MM.1S (cell line): Measurements from ENCODE around the gene DISP2.

ENCODE experiments used
- DNase-seq: peaks from one replicate; pipeline ENCODE4 v3.0.0-alpha.2; 2015
- H2AFZ ChIP-seq: fragments of 300-600 bp; sonication (generic); 2 replicates; pipeline ENCODE4 v1.6.0; 2016; ENCODE audit warnings: antibody characterized with exemption, low read length
- H3F3A ChIP-seq: fragments of 300-600 bp; sonication (generic); 2 replicates; pipeline ENCODE4 v1.6.1; 2016; ENCODE audit warnings: mild to moderate bottlenecking, antibody characterized with exemption, low read length, moderate library complexity, mixed read lengths; ENCODE audit not compliant: insufficient read depth
- H3K27ac ChIP-seq: fragments of 300-600 bp; sonication (generic); 2 replicates; pipeline ENCODE4 v1.5.1; 2016; ENCODE audit warnings: mild to moderate bottlenecking, low read length
- H3K27me3 ChIP-seq: fragments of 300-600 bp; sonication (generic); replicated peaks from 2 replicates; pipeline ENCODE4 v1.6.0; 2016; ENCODE audit warnings: low read length; ENCODE audit not compliant: insufficient read depth
- H3K36me3 ChIP-seq: fragments of 300-600 bp; sonication (generic); replicated peaks from 2 replicates; pipeline ENCODE4 v1.6.1; 2016; ENCODE audit warnings: mild to moderate bottlenecking, low read length, mixed read lengths; ENCODE audit not compliant: insufficient read depth
- H3K4me1 ChIP-seq: fragments of 300-600 bp; sonication (generic); 2 replicates; pipeline ENCODE4 v1.6.1; 2016; ENCODE audit warnings: low read length, mixed read lengths
- H3K4me2 ChIP-seq: fragments of 300-600 bp; sonication (generic); 2 replicates; pipeline ENCODE4 v1.6.0; 2016; ENCODE audit warnings: low read depth, low read length
- H3K4me3 ChIP-seq: fragments of 300-600 bp; sonication (generic); 2 replicates; pipeline ENCODE4 v1.5.1; 2016; ENCODE audit warnings: low read length, mixed read lengths
- H3K79me2 ChIP-seq: fragments of 300-600 bp; sonication (generic); 2 replicates; pipeline ENCODE4 v1.6.1; 2016; ENCODE audit warnings: mixed run types, low read length, mixed read lengths
- H3K9ac ChIP-seq: fragments of 300-600 bp; sonication (generic); 2 replicates; pipeline ENCODE4 v1.6.1; 2016; ENCODE audit warnings: low read length, mixed read lengths
- H3K9me2 ChIP-seq: fragments of 300-600 bp; sonication (generic); replicated peaks from 2 replicates; pipeline ENCODE4 v1.6.1; 2016; ENCODE audit warnings: mild to moderate bottlenecking, low read length, mixed read lengths; ENCODE audit not compliant: insufficient read depth
- H3K9me3 ChIP-seq: fragments of 300-600 bp; sonication (generic); replicated peaks from 2 replicates; pipeline ENCODE4 v1.6.1; 2016; ENCODE audit warnings: mild to moderate bottlenecking, low read length, mixed read lengths; ENCODE audit not compliant: insufficient read depth
- H4K20me1 ChIP-seq: fragments of 300-600 bp; sonication (generic); 2 replicates; pipeline ENCODE4 v1.6.1; 2016; ENCODE audit warnings: mild to moderate bottlenecking, low read length, moderate library complexity, mixed read lengths; ENCODE audit not compliant: insufficient read depth
- CTCF ChIP-seq: fragments of 300-600 bp; sonication (generic); IDR thresholded peaks from 2 replicates; pipeline ENCODE4 v1.5.1; 2016; ENCODE audit warnings: antibody characterized with exemption, low read length, mixed read lengths
- EZH2 ChIP-seq: fragments of 300-600 bp; sonication (generic); optimal IDR thresholded peaks from 2 replicates; pipeline ENCODE3; 2017; ENCODE audit warnings: low read depth, mild to moderate bottlenecking, antibody characterized with exemption, low read length, mixed read lengths
- EZH2phosphoT487 ChIP-seq: fragments of 300-600 bp; sonication (generic); IDR thresholded peaks from 2 replicates; pipeline ENCODE4 v1.6.1; 2018; ENCODE audit warnings: antibody characterized with exemption, low read length

DISP2 gene

GRCh38 chr15:40331026-40331425 lies 27.0 kb upstream of the DISP2 start:
- Histone ChIP-seq H3K9ac (no peak overlapping the region), H3K27me3 (no peaks in the 10 kb centered on the region), H3K4me3 (no peak overlapping the region), H3K4me2 (no peak overlapping the region), H4K20me1 (no peaks in the 10 kb centered on the region), H2AFZ (no peak overlapping the region), H3K36me3 (no peaks in the 10 kb centered on the region), H3K9me2 (no peaks in the 10 kb centered on the region), H3K4me1 (peaks cover 49% of the 10 kb centered on the region), H3F3A (peaks cover 34% of the 10 kb centered on the region), H3K9me3 (no peaks in the 10 kb centered on the region), H3K79me2 (peaks cover 20% of the 10 kb centered on the region), H3K27ac (no peak overlapping the region)
- DNase-seq, result no peak
- TF ChIP-seq EZH2 (no peak), EZH2phosphoT487 (no peak), CTCF (no peak)

- Histone ChIP-seq H3K36me3 (no peaks in the 10 kb centered on the region), H3K27ac (no peak overlapping the region)
- TF ChIP-seq EZH2, result no peak
- no peak for TF ChIP-seq CTCF
These were observed 26.4 kb upstream of the DISP2 start for GRCh38 chr15:40331637-40332036.

GRCh38 chr15:40332113-40332781 lies 25.8 kb upstream of the DISP2 start:
- Histone ChIP-seq H3K4me1 (peaks cover 37% of the 10 kb centered on the region), H3F3A (peaks cover 22% of the 10 kb centered on the region), H3K4me2 (no peak overlapping the region), H3K79me2 (peaks cover 9% of the 10 kb centered on the region; the same call in 1 of the 2 replicates), H3K36me3 (no peaks in the 10 kb centered on the region), H3K9me3 (no peaks in the 10 kb centered on the region), H3K27me3 (no peaks in the 10 kb centered on the region), H4K20me1 (no peaks in the 10 kb centered on the region), H3K9ac (no peak overlapping the region), H3K9me2 (no peaks in the 10 kb centered on the region), H3K4me3 (no peak overlapping the region), H3K27ac (no peak overlapping the region), H2AFZ (no peak overlapping the region)
- TF ChIP-seq EZH2 (no peak), EZH2phosphoT487 (no peak), CTCF (no peak)
- no peak for DNase-seq

More at GRCh38 chr15:40331637-40332036, 26.4 kb upstream of the DISP2 start:
- Histone ChIP-seq H3K9ac (no peak overlapping the region), H4K20me1 (no peaks in the 10 kb centered on the region), H3F3A (peaks cover 28% of the 10 kb centered on the region), H3K4me2 (no peak overlapping the region), H3K79me2 (peaks cover 14% of the 10 kb centered on the region), H3K9me2 (no peaks in the 10 kb centered on the region), H3K4me1 (peaks cover 43% of the 10 kb centered on the region), H3K9me3 (no peaks in the 10 kb centered on the region), H3K4me3 (no peak overlapping the region), H2AFZ (no peak overlapping the region), H3K27me3 (no peaks in the 10 kb centered on the region)
- no peak for DNase-seq
